GM12872 (cell line): Measurements from ENCODE around the gene MYBPHL.

ENCODE experiments used
- TF ChIP-seq, protein P1 (sequence below): IDR thresholded peaks from 3 replicates; pipeline ENCODE4 v1.5.1; 2011; ENCODE audit warnings: low read depth, mild to moderate bottlenecking, low read length, moderate library complexity; ENCODE audit not compliant: insufficient read depth

The MYBPHL gene

GRCh38 chr1:109319114-109319513 lies 12.3 kb upstream of the MYBPHL start:
- TF ChIP-seq, protein P1, sequence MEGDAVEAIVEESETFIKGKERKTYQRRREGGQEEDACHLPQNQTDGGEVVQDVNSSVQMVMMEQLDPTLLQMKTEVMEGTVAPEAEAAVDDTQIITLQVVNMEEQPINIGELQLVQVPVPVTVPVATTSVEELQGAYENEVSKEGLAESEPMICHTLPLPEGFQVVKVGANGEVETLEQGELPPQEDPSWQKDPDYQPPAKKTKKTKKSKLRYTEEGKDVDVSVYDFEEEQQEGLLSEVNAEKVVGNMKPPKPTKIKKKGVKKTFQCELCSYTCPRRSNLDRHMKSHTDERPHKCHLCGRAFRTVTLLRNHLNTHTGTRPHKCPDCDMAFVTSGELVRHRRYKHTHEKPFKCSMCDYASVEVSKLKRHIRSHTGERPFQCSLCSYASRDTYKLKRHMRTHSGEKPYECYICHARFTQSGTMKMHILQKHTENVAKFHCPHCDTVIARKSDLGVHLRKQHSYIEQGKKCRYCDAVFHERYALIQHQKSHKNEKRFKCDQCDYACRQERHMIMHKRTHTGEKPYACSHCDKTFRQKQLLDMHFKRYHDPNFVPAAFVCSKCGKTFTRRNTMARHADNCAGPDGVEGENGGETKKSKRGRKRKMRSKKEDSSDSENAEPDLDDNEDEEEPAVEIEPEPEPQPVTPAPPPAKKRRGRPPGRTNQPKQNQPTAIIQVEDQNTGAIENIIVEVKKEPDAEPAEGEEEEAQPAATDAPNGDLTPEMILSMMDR = no peak

- TF ChIP-seq, protein P1 = no peak
Measured at GRCh38 chr1:109316506-109316905, 9.7 kb upstream of the MYBPHL start.

GRCh38 chr1:109315288-109315687 lies 8.5 kb upstream of the MYBPHL start:
- TF ChIP-seq, protein P1 = no peak

DNA sequence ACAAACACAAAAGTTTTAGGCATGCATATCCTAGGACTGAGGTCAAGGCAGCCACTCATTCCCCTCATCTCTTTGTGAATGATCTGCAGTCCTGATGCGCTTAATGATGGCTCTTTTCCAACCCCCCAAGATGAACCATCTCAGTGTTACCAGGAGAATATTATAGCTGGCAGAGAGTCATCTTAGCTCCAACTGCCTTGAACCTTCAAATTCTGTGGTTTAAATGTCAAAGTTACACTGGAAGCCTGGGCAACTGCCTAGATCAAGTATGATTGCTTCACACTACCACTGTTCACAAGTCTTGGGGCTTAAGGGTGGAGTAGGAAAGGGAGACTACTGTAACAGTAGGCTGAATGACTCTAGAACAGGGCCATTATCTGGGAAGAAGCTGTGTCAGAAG lies 8.0 kb upstream of the MYBPHL start:
- TF ChIP-seq, protein P1 = no peak

DNA sequence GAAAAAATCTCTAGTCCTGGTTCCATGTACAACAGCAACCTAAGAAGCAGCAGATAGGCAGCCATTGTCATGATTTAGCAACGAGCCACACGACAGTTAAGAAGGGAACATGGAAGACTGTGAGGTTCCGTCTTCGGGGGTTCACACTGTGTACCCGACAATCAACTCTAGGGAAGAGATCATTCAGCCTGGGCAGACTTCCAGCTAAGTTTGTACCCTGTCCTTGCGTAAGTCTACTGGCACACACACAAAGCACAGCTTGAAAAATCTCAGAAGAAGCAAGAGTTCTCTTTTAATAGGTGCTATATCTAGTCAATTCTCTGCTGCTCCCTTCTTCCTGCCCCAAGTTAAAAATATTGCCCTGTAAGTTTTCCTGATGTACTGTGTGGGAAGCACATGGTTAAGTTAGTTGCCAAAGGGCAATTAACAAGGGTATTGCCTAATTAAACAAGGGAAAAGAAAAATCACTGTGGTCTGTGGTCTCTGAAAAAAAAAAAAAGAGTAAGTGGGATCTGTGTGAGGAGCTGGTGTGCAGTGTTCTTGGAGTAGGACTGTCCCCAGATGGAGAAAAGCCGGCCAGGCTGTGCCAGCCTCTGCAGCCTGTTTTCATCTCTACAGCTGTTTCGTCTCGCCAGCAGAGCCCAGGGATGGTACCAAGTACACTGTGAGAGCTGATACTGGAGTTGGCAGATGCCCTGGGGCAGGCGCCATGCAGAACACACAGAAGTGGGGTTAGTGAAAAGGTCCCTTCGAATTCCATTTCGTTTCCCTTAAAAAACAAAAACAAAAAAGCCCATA lies 6.4 kb upstream of the MYBPHL start:
- TF ChIP-seq, protein P1 = no peak

DNA sequence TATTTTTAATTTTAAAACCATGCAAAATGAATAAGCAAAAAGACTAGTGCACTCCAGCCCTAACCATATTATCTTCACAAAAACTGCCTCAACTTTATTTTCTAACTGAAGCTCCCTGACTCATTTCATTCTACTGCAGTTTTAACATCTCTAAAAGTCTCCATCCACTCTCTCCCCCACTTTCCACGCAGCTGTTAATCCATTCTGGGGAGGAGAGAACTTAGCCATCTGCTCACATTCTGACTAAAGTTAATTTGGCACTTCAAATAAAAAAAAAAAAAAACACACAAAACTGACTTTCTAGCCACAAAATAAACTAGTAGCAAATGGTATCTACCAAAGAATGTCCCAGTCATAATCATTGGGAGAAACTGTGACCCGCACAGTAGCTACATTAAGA lies 5.4 kb upstream of the MYBPHL start:
- TF ChIP-seq, protein P1 = no peak

GRCh38 chr1:109309347-109309746 lies 2.5 kb upstream of the MYBPHL start:
- TF ChIP-seq, protein P1 = no peak
